GM18505 (cell line): ENCODE measurements around the gene LITAF.
"Not testable (repeated sequence)": the region's sequence is repeated elsewhere in the genome, so short reads cannot be mapped to it uniquely, and the experiment has no call there.

Source experiments
- ATAC-seq: cut with Tn5 transposase; IDR thresholded peaks from one replicate; pipeline ENCODE4 v1.9.1; 2021; ENCODE audit not compliant: unreplicated experiment
- POLR2A ChIP-seq: IDR thresholded peaks from 4 replicates; pipeline ENCODE4 v1.6.1; 2011; ENCODE audit warnings: borderline replicate concordance; ENCODE audit not compliant: insufficient read depth, insufficient read length; ENCODE audit errors: extremely low read depth

Gene LITAF

DNA sequence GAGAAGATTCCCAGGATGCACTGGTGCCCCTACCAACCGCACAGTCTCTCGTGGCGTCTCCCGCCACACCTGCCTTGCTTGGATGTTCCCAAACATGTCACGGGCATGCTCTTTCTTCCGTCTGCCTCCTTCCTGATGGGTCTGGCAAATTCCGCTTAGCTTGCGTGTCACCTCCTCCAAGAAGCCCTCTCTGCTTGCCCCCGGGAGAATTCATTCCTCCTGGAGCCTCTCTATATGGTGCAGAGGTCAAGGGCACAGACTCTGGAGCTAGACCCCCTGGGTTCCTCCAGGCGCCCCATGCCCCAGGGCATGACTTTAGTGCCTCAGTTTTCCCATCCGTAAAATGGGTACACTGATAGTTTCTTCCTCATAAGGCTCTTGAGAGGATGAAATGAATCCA is 21.1 kb downstream of the LITAF start:
- no peak for ATAC-seq
- TF ChIP-seq POLR2A: no peak

DNA sequence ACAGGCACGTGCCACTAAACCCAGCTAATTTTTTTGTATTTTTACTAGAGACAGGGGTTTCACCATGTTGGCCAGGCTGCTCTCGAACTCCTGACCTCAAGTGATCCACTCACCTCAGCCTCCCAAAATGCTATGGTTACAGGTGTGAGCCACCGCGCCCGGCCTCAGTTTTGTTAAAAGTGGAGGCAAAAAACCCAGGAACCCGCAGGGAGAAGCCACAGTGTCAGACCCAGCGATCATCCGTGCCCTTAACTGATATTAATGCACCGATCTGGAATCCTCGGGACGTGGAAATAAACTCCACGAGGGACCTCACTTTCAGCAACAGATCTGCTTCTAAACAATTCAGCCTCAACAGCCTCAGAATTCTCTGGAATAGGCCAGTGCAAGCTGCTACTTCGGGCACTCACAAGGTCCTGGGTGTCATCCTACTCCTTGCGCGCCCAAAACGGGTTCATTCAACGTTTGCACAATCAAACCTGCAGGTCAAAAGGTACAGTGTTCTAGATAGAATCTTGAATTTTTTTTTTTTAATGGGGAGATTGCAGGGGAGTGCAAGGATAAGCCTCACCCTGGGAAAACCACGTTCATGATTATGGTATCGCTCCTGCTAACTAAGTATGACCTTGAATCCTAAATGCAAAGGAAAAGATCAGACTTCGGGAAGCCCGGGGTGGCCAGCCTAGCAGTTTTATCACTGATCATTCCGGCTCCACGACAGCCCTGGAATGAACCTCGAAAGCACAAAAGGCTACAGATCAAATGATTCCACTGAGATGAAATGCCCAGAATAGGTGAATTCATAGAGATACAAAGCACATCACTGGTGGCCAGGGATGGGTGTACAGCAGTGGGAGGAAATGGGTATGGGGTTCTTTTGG is 22.4 kb downstream of the LITAF start:
- TF ChIP-seq POLR2A: no peak
- ATAC-seq: no peak

DNA sequence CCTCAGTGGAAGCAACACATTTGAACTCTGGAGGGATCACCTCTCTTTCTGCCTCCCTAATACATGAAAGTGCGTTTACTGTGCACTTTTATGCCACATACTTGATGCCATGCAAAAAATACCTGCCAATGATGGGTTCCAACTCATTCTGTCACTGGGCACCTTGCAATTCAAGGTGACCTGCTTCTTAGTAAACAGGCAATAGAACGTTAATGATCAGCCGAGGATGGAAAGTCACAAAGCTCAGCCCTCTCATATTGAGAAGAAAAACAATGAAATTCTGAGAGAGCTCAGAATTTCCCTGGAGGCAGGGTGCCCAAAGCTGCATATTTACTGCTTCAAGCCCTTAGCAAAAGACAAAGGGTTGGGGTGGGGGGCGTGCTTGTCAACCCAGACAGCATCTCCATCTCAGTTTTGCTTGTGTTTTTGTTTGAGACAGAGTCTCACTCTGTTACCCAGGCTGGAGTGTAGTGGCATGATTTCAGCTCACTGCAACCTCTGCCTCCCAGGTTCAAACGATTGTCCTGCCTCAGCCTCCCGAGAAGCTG is 23.2 kb downstream of the LITAF start:
- ATAC-seq: no peak
- no peak for TF ChIP-seq POLR2A

DNA sequence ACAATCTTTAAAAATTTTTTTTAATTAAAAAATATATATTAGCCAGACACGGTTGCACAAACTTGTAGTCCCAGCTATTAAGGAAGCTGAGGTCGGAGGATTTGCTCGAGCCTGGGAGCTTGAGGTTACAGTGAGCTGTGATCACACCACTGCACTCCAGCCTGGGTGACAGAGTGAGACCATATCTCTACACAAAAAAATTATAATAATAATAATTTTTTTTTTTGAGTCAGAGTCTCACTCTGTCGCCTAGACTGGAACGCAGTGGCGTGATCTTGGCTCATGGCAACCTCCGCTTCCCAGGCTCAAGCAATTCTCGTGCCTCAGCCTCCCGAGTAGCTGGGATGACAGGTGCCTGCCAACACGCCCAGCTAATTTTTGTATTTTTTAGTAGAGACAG is 23.8 kb downstream of the LITAF start:
- TF ChIP-seq POLR2A: no peak
- no peak for ATAC-seq

DNA sequence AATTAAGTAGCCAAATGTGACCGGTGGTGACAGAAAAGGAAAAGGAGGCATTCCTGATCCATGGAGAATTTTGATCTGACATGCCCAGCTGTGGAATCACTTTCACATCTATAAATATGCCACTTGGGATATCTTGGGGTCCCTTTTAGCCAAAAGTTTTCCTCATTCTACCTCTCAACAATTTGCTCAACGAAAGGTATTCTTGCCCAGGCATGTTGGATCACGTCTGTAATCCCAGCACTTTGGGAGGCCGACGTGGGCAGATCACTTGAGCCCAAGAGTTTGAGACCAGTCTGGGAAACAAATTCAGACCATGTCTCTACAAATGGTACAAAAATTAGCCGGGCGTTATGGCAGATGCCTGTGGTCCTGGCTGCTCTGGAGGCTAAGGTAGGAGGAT is 24.3 kb downstream of the LITAF start:
- no peak for TF ChIP-seq POLR2A
- no peak for ATAC-seq

DNA sequence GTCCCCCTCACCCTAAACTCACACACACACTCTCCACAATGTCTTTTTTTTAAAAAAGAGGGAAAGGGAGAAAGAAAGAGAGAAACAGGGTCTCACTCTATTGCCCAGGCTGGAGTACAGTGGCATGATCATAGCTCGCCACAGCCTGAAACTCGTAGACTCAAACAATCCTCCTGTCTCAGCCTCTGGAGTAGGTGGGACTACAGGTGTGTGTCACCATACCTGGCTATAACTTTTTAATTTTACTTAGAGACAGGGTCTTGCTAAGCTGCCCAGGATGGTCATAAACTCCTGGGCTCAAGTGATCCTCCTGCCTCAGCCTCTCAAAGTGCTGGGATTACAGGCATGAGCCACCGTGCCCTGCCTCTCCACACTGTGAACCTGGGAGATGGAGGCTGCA is 24.9 kb downstream of the LITAF start:
- ATAC-seq: no peak
- no peak for TF ChIP-seq POLR2A

DNA sequence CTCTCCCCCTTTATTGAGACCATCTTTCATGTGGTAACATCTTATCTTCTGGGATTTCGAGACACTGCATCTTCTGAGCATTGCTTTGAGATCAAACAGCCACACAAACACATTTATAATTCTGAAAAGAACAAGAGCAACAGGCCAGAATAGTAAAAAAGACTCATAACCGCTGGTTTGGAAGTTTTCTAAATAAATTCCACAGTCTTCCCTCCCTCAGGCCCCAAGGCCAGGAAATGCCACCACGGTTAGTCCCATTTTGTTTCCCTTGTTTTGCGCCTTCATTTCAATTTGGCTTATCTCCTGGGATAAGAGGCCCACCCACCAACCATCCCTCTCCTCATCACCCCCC is 25.3 kb downstream of the LITAF start:
- ATAC-seq: no peak
- TF ChIP-seq POLR2A: no peak

DNA sequence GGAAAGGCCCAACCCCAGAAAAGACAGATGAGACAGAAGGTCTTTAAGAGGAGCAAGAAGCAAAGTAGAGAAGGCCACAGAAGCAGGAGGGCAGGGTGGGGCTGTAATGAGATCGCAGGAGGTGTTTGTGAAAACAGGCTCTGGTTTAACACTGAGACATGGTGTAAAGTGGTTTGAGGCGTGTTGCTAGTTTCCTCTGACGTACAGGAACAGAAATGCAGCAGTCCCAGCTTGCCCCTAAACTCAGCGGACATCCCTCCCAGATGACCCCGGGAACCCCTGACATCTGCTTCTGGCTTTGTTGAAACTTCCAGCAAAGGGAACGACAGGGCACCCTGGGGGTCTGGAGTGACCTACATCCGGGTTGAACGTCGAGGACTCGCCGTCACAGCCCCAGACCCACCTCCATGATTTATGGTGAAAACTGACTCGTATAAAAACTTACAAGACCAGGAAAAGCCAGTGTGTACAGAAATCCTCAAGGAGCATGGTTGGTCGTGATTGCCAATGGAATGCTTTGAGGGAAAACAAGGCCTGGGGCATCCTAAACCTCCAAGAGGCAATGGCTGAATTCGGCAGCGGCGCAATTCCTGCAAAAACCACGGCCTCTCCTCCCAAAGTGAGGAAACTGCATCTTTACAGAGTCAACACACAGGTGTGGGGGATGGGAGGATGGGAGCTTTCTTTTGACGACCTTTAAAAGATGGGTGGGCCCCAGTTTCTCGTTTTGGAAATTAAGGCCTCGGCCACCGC is 25.8 kb downstream of the LITAF start:
- no peak for TF ChIP-seq POLR2A
- no peak for ATAC-seq

DNA sequence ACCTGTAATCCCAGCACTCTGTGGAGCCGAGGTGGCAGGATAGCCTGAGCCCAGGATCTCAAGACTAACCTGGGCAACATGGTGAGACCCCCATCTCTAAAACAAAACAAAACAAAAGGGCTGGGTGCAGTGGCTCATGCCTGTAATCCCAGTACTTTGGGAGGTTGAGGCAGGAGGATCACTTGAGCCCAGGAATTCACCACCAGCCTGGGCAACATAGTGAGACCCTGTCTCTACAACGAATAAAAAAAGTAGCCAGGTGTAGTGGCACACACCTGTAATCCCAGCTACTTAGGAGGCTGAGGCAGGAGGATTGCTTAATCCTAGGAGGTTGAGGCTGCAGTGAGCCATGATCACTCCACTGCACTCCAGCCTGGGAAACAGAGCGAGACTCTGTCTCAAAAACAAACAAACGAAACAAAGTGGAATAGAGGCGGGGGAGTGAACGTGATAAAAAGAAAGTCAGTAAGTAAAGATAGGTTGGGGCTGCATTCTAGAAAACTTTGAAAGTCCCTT is 28.4 kb downstream of the LITAF start:
- ATAC-seq: not testable (repeated sequence)

DNA sequence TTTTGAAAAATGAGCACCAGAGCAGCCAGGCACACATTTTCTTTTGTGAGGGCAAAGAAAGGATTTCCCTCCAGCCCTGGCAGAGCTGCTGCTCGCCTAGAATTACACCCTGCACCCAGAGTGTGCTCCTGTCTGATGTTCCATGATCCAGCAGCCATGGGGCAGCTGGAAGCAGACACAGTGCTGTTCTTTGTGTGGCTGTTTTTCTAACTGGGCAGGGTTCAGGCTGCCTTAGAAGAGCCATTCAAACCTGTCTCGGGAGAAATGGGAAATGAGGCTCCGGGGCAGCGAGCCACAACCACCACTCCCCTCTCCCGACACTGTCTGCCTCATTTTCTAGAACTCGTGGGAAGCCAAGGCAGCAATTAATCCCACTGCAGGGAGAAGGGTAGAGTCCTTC is 28.9 kb downstream of the LITAF start:
- no peak for TF ChIP-seq POLR2A
- ATAC-seq: no peak

DNA sequence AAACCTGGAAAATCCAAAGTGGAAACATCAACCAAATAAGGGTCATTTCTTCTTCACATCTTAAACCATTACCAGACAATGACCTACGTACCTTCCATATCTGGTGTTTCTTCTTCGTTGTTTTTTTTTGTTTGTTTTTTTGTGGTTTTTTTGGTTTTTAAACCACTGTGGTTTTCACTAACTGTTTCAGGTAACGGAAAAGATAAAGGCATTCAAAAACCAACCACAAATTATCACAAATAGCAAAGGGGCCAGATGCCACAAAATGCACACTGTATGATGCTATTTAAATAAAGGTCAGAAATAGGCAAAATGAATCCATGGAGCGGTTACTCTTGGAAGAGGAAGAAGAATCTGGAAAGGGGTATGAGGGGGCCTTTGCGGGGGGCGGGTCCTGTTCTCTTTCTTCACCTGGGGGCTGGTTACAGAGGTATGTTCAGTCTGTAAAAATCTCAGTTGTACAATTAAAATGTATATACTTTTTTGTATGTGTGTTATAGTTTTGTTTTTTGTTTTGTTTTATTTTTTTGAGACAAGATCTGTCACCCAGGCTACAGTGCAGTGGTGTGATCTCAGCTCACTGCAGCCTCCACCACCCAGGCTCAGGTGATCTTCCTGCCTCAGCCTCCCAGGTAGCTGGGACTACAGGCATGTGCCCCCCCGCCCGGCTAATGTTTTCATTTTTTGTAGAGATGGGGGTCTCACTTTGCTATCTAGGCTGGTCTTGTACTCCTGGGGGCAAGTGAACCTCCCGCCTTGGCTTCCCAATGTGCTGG is 29.6 kb downstream of the LITAF start:
- no peak for ATAC-seq
- TF ChIP-seq POLR2A: no peak

DNA sequence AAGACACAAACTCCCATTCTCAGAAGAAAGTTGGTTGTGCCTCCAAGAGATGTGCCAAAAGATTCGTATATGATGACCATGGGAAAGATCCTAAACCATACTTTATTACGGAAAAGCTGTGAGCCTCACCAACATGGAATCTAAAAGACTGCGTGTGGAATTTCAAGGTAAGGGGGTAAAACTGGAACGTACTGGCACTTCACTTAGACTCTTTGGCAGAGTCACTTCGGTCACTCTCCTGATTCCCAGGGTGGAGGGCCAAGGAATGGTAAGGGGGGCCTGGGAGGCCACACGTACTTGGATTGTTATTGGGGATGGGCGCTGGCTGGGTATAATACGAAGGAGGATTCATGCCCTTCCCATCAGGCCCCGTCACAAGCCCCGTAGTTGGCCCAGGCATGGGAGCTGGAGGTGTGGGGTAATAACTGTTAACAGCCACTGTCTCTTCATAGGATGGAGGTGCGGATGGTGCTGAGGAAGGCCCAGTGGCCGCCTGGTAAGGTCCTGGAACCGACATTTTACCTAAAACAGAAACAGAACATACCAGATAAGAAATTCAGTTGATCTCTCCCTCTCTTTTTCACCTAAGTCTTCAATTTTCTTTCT is 30.4 kb downstream of the LITAF start:
- no peak for ATAC-seq
- no peak for TF ChIP-seq POLR2A

DNA sequence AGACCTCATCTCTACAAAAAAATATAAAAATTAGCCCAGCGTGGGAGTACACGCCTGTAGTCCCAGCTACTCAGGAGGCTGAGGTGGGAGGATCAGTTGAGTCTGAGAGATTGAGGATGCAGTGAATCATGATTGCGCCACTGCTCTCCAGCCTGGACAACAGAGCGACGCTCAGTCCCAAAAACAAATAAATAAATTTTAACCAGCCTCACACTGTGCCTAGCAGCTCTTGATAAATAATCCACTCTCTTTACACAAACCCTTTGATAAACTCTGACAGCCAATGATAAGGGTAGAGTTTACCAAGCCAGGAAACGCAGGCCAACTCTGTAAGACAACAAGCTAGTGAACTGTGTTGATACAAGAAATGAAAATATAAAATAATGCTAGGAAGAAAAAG is 32.7 kb downstream of the LITAF start:
- no peak for TF ChIP-seq POLR2A
- no peak for ATAC-seq
